A172 (cell line): ENCODE results near the gene ERGIC1. TPM values are rescaled to one million over a fixed set of nuclear protein-coding genes. Genes with fewer than 3 reads are reported as not detected.

Source experiments
- DNase-seq: peaks from one replicate; pipeline ENCODE4 v3.0.0-alpha.2; 2015; ENCODE audit warnings: low spot score
- total RNA-seq: library from RNA; depleted of rRNA; stranded (reverse); fragments of >200 nt; shearing (Covaris generic); gene quantifications from 2 replicates; pipeline ENCODE4 v1.2.3, GENCODE V29; 2014

Gene ERGIC1
- total RNA-seq, 1 experiment from 2014 or later = 91.6 TPM

DNA sequence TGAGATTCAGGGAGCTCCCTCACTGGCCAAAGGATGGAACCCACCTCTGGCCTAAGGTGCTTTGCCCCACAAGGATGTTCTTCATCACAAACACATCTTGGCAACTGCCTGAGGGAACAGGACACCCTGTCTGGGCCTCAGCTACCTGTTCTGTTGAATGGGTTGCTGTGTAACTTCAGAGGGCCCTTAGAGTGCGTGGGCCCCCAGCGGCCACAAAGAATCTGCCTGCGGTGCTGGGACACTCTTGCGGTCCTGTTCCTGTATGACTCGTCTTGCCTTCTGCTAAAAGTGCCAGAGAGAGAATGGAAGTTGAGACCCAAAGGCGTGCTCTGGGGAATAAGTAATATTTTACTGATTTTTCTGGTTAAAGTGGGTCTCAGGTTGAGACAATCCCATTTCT, 111.1 kb downstream of the ERGIC1 start:
- no peak for DNase-seq

DNA sequence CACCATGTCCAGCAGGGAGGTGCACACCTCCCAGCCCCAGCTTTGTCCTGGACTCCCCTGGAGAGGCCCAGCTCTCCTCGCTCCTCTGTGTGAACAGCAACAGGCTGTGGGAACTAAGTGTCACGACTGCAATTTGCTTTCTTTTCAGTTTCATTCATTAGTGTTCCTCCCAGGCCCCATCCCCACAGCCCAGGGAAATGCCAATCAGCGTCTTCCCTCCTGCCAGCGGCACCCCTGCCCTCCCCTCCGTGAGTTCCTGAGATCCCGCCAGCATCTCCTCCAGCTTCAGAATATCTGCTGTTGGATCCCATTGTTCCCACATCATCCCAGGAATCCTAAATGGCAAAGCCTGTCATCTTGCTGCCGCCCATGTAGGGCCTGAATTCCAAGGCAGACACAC, 112.1 kb downstream of the ERGIC1 start:
- DNase-seq = no peak

DNA sequence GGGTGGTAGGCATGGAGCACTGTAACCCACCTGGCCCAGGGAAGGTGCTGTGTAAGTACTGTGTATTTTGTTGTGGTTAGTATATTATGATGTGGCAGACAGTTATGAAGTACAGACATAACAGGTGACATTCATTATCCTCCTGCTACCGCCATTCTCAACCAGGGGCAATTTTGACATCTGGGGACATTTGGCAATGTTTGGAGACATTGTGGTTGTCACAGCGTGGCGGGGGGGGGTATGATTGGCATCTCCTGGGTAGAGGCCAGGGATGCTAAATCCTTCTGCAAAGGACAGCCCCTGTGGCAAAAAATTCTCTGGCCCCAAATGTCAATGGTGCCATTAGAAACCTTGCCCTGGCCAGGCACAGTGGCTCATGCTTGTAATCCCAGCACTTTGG, 115.4 kb downstream of the ERGIC1 start:
- no peak for DNase-seq

DNA sequence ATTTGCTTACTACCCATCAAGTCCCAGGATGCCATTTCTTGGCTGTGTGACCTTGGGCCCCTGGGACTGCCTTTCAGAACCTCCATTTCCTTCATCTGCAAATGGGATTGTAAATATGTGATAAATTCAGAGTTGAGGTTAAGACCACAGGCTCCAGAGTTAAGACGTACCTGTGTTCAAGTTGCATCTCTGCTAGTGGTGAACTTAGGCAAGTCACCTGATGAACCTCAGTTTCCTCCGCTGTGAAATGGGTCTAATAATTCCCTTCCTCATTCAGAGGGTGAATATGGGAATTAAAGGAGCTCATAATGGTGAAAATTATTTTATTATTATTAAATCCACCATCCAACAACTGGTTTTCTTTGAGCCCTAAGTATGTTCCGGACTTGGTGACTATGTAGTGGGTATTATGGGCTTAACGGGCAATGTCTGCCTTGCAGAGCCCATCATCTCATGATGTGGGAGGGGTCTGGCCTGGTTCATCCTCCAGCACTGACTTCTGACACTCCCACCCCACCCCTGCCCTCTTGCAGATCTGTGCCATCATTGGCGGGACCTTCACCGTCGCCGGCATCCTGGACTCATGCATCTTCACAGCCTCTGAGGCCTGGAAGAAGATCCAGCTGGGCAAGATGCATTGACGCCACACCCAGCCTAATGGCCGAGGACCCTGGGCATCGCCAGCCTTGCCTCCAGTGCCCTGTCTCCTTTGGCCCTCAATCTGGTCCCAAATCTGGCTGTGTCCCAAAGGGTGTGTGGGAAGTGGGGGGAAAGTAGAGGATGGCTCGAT, 116.3 kb downstream of the ERGIC1 start:
- DNase-seq = no peak

DNA sequence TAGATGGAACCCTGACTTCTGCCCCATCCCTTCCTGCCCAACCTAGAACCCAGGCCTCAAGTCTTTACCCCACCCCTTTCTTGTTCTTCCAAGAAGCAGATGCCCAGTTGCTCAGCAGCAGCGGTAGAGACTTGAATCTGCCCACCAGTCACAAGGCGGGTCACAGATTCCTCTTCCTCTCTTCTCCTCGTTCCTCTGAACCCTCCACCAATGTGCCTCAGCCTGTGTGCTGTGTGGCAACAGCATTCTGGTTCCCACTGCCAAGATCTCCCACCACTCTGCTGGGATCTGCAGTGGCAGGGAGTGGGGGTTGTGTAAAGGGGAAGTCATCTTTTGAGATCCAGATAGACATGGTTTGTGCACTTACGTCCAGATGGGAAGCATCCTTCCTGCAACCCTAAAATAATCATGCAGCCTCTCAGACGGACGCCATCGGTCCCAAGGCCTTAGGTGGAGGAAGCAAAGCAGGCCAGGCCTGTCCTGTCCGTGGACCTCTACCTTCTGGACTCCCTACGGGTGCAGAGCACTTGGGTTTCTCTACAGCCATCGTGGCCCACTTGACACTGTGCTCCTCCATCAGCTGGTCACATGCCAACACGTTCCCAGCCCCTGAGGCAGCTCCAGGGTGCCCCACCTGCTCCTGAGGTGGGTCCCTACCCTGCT, 117.5 kb downstream of the ERGIC1 start:
- no peak for DNase-seq

DNA sequence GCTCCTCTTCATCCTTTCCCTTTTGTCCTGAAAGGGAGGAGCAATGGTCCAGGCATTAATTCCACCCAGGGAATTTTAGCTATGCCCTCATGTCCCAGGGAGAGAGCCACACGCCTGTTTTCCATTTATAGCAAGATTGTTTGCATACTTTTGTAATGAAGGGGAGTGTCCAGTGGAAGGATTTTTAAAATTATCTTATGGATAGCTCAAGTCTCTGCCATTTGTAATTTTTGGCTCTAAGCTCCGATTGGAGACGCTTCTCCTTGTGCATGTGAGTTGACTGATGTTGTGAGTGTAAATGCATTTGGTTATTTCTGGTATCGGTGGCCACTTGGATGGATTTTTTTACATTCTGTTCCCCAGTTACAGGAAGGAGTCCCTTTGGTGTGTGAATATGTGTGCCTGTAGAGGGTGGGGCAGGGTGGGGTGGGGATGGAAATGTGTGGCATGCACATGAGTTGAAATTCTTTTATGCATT, 118.0 kb downstream of the ERGIC1 start:
- peak; percentile 80 for DNase-seq

DNA sequence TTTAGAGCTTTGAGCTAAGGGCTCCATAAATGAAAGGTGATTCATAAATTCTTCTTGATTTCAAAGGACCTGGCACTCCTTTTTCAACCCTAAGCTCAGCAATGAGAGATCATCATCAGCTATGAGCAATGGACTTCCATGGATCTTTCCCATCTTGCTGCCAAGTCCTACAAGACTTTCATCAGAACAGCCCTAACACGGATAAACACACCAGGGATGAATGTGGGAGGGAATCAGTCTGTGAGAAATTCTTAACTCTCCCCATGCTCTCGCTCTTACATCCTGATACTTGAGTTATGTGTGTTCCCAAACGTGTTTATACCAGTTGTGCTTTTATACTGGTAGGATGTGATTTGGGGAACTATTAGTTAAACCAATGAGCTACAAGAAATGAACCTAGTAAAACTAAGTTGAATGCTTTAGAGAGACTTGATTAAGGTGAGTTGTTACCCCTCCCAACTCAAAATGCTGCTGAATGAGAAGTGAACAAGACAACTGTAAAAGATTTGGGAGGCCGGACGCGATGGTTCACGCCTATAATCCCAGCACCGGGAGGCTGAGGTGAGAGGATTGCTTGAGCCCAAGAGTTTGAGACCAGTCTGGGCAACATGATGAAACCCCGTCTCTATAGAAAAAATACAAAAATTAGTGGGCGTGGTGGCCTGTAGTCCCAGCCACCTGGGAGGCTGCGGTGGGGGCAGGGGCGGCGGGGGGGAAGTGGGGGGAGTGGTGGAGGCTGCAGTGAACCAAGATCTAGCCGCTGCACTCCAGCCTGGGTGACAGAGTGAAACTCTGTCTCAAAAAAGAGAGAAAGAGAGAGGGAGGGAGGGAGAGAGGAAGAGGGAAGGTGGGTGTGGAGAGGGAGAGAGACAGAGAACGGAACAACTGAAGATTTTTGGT, 120.0 kb downstream of the ERGIC1 start:
- DNase-seq = peak; percentile 73

DNA sequence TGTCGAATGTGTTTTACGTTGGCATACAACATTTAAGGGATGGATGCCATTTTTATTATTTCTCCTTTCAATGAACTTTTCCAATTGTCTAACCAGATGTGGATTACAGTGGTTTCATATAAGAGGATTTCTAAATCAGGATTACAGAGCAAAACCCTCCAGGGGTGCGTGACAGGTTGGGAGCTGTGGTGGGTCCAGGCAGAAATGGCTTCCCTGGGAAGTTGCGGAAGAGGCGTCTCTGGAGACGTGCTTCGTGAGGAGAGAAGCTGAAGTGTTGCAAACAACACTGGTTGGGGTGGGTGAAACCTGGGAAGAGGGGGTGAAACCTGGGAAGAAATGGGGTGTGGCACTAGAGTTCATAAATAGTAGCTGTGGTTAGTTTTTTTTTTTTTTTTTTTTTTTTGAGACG, 120.7 kb downstream of the ERGIC1 start:
- DNase-seq = no peak

DNA sequence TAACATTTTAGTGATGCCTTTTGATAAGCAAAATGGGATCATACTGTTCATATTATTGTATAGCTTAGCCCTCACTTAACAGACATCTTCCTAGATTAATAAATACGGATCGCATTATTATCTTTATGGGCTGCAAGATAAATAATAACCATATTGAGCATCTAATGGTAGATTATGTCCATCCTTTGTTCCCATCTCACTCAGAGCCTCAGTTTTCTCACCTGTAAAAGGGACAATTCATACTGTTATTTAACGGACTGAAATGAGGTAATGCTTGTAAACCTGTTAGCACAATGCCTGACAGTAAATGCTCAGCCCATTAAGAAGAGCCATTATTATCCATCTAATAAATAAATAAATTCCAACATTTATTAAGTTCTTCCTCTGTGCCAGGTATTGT, 122.2 kb downstream of the ERGIC1 start:
- no peak for DNase-seq

DNA sequence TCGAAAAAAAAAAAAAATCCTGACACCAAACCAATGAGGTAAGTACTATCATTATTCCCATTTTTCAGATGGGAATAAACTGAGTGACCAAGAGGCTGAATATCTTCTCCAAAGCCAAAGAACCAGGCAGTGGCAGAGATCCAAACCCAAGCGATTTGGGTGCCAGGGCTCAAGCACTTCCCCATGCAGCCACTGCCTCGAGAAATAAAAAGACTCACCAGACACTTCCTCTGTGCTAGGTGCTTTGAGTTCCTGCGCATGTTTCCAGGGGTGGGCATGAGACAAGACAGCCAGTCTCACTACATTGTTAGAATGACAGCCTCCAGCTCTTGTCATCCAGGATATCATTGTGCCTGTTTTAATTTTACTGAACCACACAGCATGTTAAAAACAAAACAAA, 122.9 kb downstream of the ERGIC1 start:
- DNase-seq = no peak

DNA sequence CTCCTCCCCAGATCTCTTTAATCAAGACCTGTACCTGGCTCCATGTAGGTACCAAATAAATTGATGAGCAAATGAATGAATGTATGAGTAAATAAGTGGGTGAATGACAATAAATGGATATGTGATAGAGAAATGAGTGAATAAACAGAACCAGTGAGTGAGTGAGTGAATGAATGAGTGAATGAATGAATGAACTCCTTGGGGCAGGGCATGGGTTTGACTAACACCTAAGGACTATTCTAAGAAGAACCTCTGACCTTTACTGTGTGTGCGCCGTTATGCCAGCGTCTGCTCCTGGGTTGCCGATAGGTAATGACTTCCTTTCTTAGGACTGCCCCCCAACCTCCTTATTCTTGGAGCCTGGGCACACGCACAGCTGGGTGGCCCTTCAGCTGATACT, 123.4 kb downstream of the ERGIC1 start:
- DNase-seq = no peak

DNA sequence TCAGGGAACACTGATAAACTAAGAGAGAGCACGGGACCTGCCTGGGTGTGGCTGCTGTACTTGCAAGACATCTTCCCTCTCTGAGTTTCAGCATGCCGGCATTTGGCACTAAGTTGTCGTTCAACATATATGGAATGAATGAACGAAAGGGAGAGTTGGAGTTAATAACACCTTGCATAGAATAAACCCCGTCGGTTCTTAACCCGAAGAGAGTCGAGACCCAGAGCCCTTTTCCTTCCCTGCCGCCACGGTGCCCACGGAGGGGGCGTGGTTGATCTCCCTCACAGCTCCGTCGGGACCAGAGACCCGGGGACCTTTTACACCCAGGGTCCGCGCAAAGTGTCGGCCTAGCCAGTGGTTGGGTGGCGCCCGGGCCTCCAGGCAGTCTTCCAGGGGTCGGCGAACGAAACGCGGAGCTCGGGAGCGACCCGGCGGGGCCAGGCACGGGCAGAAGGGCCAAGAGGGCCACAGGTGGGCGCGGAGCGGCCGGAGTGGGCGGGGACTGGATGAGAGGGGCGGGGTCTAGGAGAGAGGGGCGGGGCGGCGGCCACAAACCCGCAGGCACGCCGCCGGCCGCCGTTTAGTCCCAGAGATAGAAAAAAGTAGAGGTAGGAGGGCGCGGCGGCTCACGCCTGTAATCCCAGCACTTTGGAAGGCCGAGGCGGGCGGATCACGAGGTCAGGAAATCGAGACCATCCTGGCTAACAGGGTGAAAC, 124.4 kb downstream of the ERGIC1 start:
- DNase-seq = peak; percentile 70

DNA sequence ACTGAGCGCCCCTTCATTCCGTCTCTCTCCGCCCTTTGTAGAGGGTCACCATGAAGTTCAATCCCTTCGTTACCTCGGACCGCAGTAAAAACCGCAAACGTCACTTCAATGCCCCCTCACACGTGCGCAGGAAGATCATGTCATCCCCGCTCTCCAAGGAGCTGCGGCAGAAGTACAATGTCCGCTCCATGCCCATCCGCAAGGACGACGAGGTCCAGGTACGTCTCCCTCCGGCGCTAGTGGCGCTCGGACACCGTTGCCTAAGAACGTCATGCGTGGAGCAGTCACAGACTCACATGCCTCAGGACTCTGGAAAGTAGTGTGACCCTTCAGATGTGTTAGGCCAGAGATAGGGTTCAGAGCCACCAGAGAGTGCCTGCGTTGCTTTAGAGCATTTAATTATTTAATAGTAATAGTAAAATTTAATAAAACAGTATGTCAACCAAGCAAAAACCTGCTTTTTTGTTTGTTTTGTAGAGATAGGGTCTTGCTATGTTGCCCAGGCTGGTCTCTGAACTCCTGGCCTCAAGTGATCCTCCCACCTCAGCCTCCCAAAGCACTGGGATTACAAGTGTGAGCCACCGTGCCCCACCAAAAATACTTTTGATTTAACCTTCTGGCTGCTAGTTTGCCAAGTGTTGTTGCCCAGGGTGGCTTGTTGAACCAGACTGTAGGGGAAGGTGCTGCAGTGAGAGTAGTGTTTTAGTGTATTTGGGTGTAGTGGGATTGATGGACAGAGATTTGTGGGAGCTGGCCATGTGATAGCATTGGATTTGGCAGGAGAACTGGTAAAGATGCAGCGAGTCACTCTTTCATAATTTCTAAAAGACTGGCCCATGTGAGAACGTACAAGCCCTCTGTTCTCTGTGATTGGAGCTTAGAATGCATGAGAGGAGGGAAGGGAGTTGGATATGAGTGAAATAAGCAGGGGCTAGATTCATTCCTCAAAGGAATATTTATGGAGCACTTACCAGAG, 126.1 kb downstream of the ERGIC1 start:
- DNase-seq = no peak

DNA sequence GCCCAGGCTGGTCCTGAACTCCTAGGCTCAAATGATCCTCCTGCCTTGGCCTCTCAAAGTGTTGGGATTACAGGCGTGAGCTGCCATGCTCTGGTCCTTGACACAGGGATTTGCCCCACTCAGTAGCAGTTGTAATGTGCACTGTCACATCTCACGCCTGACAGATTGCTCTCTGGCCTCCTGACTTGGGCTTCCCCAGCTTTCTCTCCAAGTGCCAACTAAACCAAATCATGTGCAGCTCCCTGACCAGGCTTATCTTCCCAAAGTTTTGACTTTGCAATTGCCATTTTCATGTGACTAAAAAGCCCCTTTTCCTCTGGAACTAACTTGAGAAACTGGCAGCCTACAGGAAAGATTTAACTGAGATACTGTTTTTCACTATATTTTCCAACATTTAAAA, 135.9 kb downstream of the ERGIC1 start:
- no peak for DNase-seq

DNA sequence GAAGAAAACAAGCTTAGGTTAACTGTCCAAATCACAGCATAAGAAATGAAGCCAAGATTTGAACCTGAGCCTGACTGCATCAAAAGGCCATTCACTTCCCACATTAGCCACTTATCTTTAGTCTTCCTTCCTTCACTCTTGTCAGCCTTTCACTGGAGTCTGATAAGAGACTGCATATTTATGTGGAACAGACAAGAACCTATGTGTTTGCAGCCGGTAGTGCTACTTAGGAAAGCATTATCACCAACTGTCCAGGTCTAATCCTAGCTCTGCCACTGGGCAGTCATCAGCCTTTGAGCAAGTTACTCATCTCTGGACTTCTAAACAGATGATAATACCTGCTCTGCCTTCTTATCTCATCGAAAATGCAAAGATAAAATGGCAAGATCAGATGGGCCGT, 137.4 kb downstream of the ERGIC1 start:
- DNase-seq = no peak

DNA sequence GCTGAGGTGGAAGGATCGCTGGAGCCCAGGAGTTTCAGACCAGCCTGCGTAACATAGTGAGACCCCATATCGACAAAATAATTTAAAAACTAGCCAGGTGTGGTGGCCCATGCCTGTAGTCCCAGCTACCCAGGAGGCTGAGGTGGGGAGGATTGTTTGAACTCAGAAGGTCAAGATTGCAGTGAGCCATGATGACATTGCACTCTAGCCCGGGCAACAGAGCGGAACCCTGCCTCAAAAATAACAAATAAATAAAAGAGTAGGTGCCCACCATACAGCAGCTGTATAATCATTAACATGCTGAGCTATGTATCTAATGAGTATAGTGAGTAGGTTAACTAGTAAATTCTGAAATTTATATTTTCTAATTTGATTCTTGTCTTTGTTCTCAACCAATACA, 138.5 kb downstream of the ERGIC1 start:
- no peak for DNase-seq

DNA sequence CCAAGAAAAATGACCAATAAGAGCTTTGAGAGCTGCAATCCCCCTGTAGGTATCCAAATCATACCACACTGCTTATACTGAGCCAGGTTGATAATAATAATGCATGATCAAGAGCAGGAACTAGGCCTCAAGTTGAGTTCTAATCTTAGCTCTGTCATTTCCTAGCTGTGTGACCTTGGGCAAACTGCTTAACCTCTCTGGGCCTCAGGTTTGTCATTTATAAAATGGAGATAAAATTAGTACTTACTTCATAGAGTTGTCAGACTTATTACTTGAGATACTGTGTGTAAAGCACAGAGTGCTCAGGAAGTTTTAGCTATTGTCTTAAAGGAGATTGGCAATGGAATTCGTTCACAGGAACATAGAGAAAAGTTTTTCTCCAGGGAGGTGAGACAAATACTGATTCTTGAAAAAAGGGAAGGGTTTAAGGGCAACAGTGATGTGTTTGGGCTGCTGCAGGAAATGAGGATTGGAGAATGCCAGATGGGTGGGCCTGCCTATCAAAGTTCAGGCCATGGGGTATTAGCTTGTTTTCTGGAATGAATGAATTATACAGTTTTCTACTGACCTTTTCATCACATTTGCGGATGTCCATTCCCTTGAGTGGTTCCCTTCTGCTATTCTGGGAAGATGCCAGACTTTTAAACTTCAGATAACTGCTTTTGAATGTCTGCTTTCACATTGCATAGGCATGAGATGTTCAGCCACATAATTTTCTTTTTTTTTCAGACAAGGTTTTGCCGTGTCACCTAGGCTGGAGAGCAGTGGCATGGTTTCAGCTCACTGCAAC, 139.3 kb downstream of the ERGIC1 start:
- no peak for DNase-seq

DNA sequence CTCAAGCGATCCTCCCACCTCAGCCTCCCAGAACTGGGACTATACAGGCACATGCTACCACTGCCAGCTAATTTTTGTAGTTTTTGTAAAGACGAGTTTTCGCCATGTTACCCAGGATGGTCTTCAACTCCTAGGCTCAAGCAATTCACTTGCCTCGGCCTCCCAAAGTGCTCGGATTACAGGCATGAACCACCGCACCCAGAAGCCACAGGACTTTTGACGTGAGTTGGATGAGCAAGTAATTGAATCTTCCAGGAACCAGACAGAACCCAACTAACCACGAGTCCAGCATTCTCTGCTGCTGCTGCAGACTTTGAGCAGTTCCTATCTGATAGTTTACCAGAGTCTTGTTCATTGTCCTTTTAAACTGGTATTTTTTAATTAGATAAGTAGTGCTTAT, 139.9 kb downstream of the ERGIC1 start:
- no peak for DNase-seq

DNA sequence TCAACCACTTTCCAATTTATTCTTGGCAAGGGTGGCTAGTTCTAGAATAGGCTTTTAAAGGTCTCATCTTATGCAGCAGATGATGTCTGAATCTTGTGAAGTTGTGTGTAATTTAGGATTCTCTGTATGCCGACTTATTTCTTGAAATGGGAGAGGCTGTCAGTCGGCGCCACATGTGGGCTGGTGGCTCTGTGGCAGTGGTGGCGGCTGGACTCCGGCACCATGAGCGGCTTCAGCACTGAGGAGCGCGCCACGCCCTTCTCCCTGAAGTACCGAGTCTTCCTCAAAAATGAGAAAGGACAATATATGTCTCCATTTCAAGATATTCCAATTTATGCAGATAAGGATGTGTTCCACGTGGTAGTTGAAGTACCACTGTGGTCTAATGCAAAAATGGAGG, 141.2 kb downstream of the ERGIC1 start:
- no peak for DNase-seq

DNA sequence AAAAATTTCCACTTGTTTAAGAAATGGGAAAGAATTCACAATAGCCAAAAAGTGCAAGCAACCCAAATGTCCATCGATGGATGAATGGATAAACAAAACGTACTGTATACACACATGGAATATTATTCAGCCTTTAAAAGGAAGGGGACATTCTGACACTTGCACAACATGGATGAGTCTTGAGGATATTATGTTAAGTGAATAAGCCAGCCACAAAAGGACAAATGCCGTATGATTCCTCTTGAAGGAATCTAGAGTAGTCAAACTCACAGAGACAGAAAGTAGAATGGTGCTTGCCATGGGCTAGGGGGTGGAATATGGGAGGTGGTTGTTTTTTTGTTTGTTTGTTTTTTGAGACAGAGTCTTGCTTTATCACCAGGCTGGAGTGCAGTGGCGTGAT, 145.7 kb downstream of the ERGIC1 start:
- DNase-seq = peak; percentile 22
